H1 (cell line): ENCODE results near the gene PPFIBP2. TPM values are rescaled to one million over a fixed set of nuclear protein-coding genes. Genes with fewer than 3 reads are reported as not detected.
"Not testable (repeated sequence)": the region's sequence is repeated elsewhere in the genome, so short reads cannot be mapped to it uniquely, and the experiment has no call there.

Experiments used
- CTCF ChIA-PET: fragments of 300-600 bp; sonication (Branson Sonifier 250); formaldehyde crosslinking; loops from one replicate; lab custom pipeline; 2021; ENCODE audit not compliant: partially characterized antibody; lab: Charles Lee
- POLR2A ChIA-PET: fragments of 300-600 bp; sonication (Branson Sonifier 250); formaldehyde crosslinking; loops from one replicate; lab custom pipeline; 2021; ENCODE audit warnings: inconsistent platforms; ENCODE audit not compliant: partially characterized antibody; lab: Charles Lee
- DNase-seq, 2 experiments: peaks; one replicate each; pipeline versions ENCODE4 v3.0.0 to v3.0.0-alpha.2; 2010 to 2022; ENCODE audit warnings: low spot score in 2 of 2, low read depth in 1 of 2, mixed read lengths in 1 of 2
- FAIRE-seq: peaks from 2 replicates; lab custom pipeline; 2011; peaks lifted over from hg19 to GRCh38; lab: Jason Lieb, UNC
- H2AFZ ChIP-seq: 2 replicates; pipeline ENCODE4 v1.8.1; 2012; ENCODE audit warnings: low read length, inconsistent platforms
- H2AK5ac ChIP-seq: 2 replicates; pipeline ENCODE4 v1.6.1; 2013; ENCODE audit warnings: low read depth, low read length
- H2BK120ac ChIP-seq: replicated peaks from 2 replicates; pipeline ENCODE3; 2013; ENCODE audit warnings: low read depth, low read length, inconsistent platforms
- H2BK12ac ChIP-seq: 2 replicates; pipeline ENCODE4 v1.6.1; 2013; ENCODE audit warnings: low read depth, low read length
- H2BK15ac ChIP-seq: 2 replicates; pipeline ENCODE4 v1.6.1; 2013; ENCODE audit warnings: low read length
- H2BK20ac ChIP-seq: 2 replicates; pipeline ENCODE4 v1.6.1; 2013; ENCODE audit warnings: low read length
- H2BK5ac ChIP-seq: 2 replicates; pipeline ENCODE4 v1.6.1; 2013; ENCODE audit warnings: low read depth, low read length
- H3K14ac ChIP-seq: 2 replicates; pipeline ENCODE4 v1.6.1; 2013; ENCODE audit warnings: inconsistent platforms; ENCODE audit not compliant: insufficient read length
- H3K18ac ChIP-seq: 2 replicates; pipeline ENCODE4 v1.6.1; 2013; ENCODE audit warnings: low read length; ENCODE audit errors: extremely low read depth
- H3K23ac ChIP-seq: 2 replicates; pipeline ENCODE4 v1.6.1; 2013; ENCODE audit warnings: inconsistent platforms; ENCODE audit not compliant: insufficient read length
- H3K23me2 ChIP-seq: 2 replicates; pipeline ENCODE4 v1.6.1; 2013; ENCODE audit warnings: low read depth, low read length
- H3K27ac ChIP-seq: 2 replicates; pipeline ENCODE4 v1.6.1; 2011; ENCODE audit warnings: low read depth, low read length, inconsistent platforms
- H3K27me3 ChIP-seq, 4 experiments: replicated peaks in 1 of 4; 1 replicate in 1 of 4; 2 replicates in 3 of 4; pipeline versions ENCODE4 v1.6.1 to v1.8.1; 2011 to 2013; ENCODE audit warnings: low read length in 3 of 4, mild to moderate bottlenecking in 3 of 4, inconsistent platforms in 2 of 4, mixed read lengths in 2 of 4, moderate library complexity in 1 of 4; ENCODE audit not compliant: control insufficient read depth in 3 of 4, insufficient read depth in 3 of 4; ENCODE audit errors: extremely low read depth in 1 of 4
- H3K36me3 ChIP-seq, 4 experiments: 2 replicates each; pipeline versions ENCODE4 v1.6.1 to v1.8.1; 2011 to 2013; ENCODE audit warnings: mild to moderate bottlenecking in 4 of 4, low read length in 3 of 4, moderate library complexity in 2 of 4, control low read depth in 1 of 4, inconsistent platforms in 1 of 4; ENCODE audit not compliant: insufficient read depth in 4 of 4, control insufficient read depth in 2 of 4
- H3K4ac ChIP-seq: replicated peaks from 2 replicates; pipeline ENCODE3; 2013; ENCODE audit warnings: low read length, low read depth, mixed read lengths, inconsistent platforms; ENCODE audit not compliant: insufficient read length
- H3K4me1 ChIP-seq, 4 experiments: replicated peaks in 1 of 4; 1 replicate in 1 of 4; 2 replicates in 3 of 4; pipeline versions ENCODE4 v1.6.1 to v1.8.1; 2011 to 2013; ENCODE audit warnings: low read length in 3 of 4, inconsistent platforms in 2 of 4, mixed read lengths in 1 of 4; ENCODE audit not compliant: insufficient read depth in 4 of 4, control insufficient read depth in 3 of 4
- H3K4me2 ChIP-seq, 2 experiments: 2 replicates each; pipeline versions ENCODE4 v1.6.1 to v1.8.1; 2011 to 2013; ENCODE audit warnings: low read depth in 2 of 2, low read length in 2 of 2, control low read depth in 1 of 2, inconsistent platforms in 1 of 2, mild to moderate bottlenecking in 1 of 2; ENCODE audit not compliant: insufficient read depth in 1 of 2
- H3K4me3 ChIP-seq, 4 experiments: fragments of 200-600, 300-600 bp in 1 of 4; sonication (generic), shearing (Covaris generic), sonication (Bioruptor Twin) in 1 of 4; 2 replicates each; pipeline versions ENCODE4 v1.5.1 to v1.8.1; 2011 to 2016; ENCODE audit warnings: low read length in 4 of 4, low read depth in 3 of 4, control low read depth in 2 of 4, inconsistent platforms in 2 of 4, mild to moderate bottlenecking in 2 of 4, mixed read lengths in 1 of 4, moderate library complexity in 1 of 4; ENCODE audit not compliant: insufficient read depth in 2 of 4; ENCODE audit errors: extremely low read depth in 1 of 4
- H3K56ac ChIP-seq: replicated peaks from 2 replicates; pipeline ENCODE3; 2013; ENCODE audit warnings: low read depth, mild to moderate bottlenecking, mixed read lengths, low read length, inconsistent platforms; ENCODE audit not compliant: insufficient read length
- H3K79me1 ChIP-seq: 2 replicates; pipeline ENCODE4 v1.6.1; 2013; ENCODE audit warnings: low read depth, low read length, control low read depth
- H3K79me2 ChIP-seq, 2 experiments: 2 replicates each; pipeline versions ENCODE4 v1.6.1 to v1.8.1; 2012 to 2013; ENCODE audit warnings: low read length in 2 of 2, mild to moderate bottlenecking in 2 of 2, inconsistent platforms in 1 of 2; ENCODE audit not compliant: insufficient read depth in 2 of 2, control insufficient read depth in 1 of 2
- H3K9ac ChIP-seq, 4 experiments: replicated peaks in 1 of 4; 1 replicate in 1 of 4; 2 replicates in 3 of 4; pipeline versions ENCODE4 v1.6.1 to v1.8.1; 2011 to 2013; ENCODE audit warnings: low read depth in 3 of 4, low read length in 3 of 4, control low read depth in 2 of 4, mild to moderate bottlenecking in 2 of 4, moderate library complexity in 2 of 4, inconsistent platforms in 1 of 4; ENCODE audit errors: extremely low read depth in 1 of 4
- H3K9me3 ChIP-seq, 2 experiments: 2 replicates each; pipeline versions ENCODE4 v1.6.1 to v1.8.1; 2012 to 2013; ENCODE audit warnings: mild to moderate bottlenecking in 2 of 2, moderate library complexity in 2 of 2, control low read depth in 1 of 2, inconsistent platforms in 1 of 2, low read depth in 1 of 2, low read length in 1 of 2, mixed read lengths in 1 of 2; ENCODE audit not compliant: insufficient read depth in 2 of 2
- H4K20me1 ChIP-seq, 2 experiments: replicated peaks in 1 of 2; 2 replicates each; pipeline versions ENCODE3 to v1.8.1; 2011 to 2013; ENCODE audit warnings: inconsistent platforms in 2 of 2, low read length in 2 of 2, mild to moderate bottlenecking in 1 of 2; ENCODE audit not compliant: insufficient read depth in 2 of 2, control insufficient read depth in 1 of 2
- H4K5ac ChIP-seq: 2 replicates; pipeline ENCODE4 v1.6.1; 2013; ENCODE audit warnings: low read length, low read depth, mixed read lengths, inconsistent platforms; ENCODE audit not compliant: insufficient read length
- H4K8ac ChIP-seq: 2 replicates; pipeline ENCODE4 v1.8.0; 2013; ENCODE audit warnings: mild to moderate bottlenecking, moderate library complexity, low read length, inconsistent platforms; ENCODE audit not compliant: insufficient read depth; ENCODE audit errors: extremely low read depth
- H4K91ac ChIP-seq: replicated peaks from 2 replicates; pipeline ENCODE3; 2013; ENCODE audit warnings: low read length, mixed read lengths, inconsistent platforms; ENCODE audit not compliant: insufficient read length
- WGBS, 2 experiments: shearing (Covaris generic) in 1 of 2; methylation state at CpG; one replicate each; pipeline versions ENCODE4 v1.1.6 to v1.1.7; 2013 to 2015; ENCODE audit warnings: low lambda C conversion rate in 2 of 2, mixed read lengths in 2 of 2, inconsistent platforms in 1 of 2, low coverage in 1 of 2, missing lambda C conversion rate in 1 of 2; ENCODE audit not compliant: insufficient replicate concordance in 2 of 2, insufficient coverage in 1 of 2, insufficient read length in 1 of 2; ENCODE audit errors: extremely low coverage in 1 of 2, missing lambda C conversion rate in 1 of 2; 5-methylcytosine and 5-hydroxymethylcytosine counted together
- polyA plus RNA-seq, 7 experiments: library from polyadenylated mRNA; depleted of rRNA in 3 of 7; stranded (reverse) in 5 of 7; unstranded in 2 of 7; fragments of >200 nt in 5 of 7; fragments of 200-250 nt in 2 of 7; gene quantifications; 1 replicate in 5 of 7; 2 replicates in 1 of 7; 4 replicates in 1 of 7; pipeline versions ENCODE4 v1.2.1 to v1.2.3, GENCODE V29; 2011 to 2013; ENCODE audit warnings: missing spikeins in 2 of 7, mixed read lengths in 2 of 7
- total RNA-seq: library from RNA; stranded (reverse); fragmentation: NEBNext Ultra II Directional; extraction: Animal tissue kit (Norgen Biotek cat#: 25700); gene quantifications from 2 replicates; pipeline ENCODE4 v1.2.1, GENCODE V29; 2021

The PPFIBP2 gene
- total and polyA plus RNA-seq, 2 of the 8 experiments (the other 6 are each of a cell fraction or from before 2014, with no cell fraction given) = 5.5 to 9.8 TPM

GRCh38 chr11:7517743-7518142 lies 3.9 kb downstream of the PPFIBP2 start:
- H4K91ac ChIP-seq, H3K9ac ChIP-seq, H3K56ac ChIP-seq, H2AFZ ChIP-seq, H4K20me1 ChIP-seq, FAIRE-seq, H3K4me2 ChIP-seq, H3K4me3 ChIP-seq, H2BK120ac ChIP-seq, H2BK5ac ChIP-seq, H3K27ac ChIP-seq, DNase-seq, H3K23me2 ChIP-seq, H3K23ac ChIP-seq, H2AK5ac ChIP-seq, H3K14ac ChIP-seq, H3K4me1 ChIP-seq, H2BK12ac ChIP-seq, H3K18ac ChIP-seq, H2BK20ac ChIP-seq, POLR2A ChIA-PET, H4K5ac ChIP-seq, H4K8ac ChIP-seq, H3K79me1 ChIP-seq, H3K4ac ChIP-seq, H3K79me2 ChIP-seq, H2BK15ac ChIP-seq, H3K9me3 ChIP-seq, H3K36me3 ChIP-seq: not testable (repeated sequence)
- WGBS, 2 experiments = 93% methylated on average over 13 of the region's 13 CpGs; no CpG with 5 or more reads in 1 of the 2 experiments
- CTCF ChIA-PET = interaction anchor here (0.6 to 1.5 kb wide), 6 partner anchors 18 to 247 kb away, joined by 3 to 4 read pairs (median 3); no protein-coding TSS in a partner anchor
- peaks cover 0 to 17% (median 9%) of the 10 kb centered on the region in 4 experiments; a peak in 4 of 7 replicates for H3K27me3 ChIP-seq
